ENCODE results near the gene ERCC4. TPM values are rescaled to one million over a fixed set of nuclear protein-coding genes. Genes with fewer than 3 reads are reported as not detected.

The ERCC4 gene
- polyA plus RNA-seq, 3 donors: 1.8 to 11.8 (median 5.9) TPM

- no peaks in the 10 kb centered on the region for H4K20me1 ChIP-seq (ENCODE audit: insufficient read depth, low read length)
- intact Hi-C loops (cut with micrococcal nuclease): no loop called here
- no peak overlapping the region for H2AFZ ChIP-seq (ENCODE audit: insufficient read depth, low read depth, low read length, poor library complexity, severe bottlenecking)
- no peaks in the 10 kb centered on the region for H3K27me3 ChIP-seq (ENCODE audit: control insufficient read depth in 2 of 2, insufficient read depth in 2 of 2, low read length in 2 of 2)
- no peaks in the 10 kb centered on the region for H3K79me2 ChIP-seq (ENCODE audit: insufficient read depth, low read length)
- TF ChIP-seq CTCF (IDR thresholded peaks at IDR 0.05): no peak
- no peak overlapping the region for H3K4me3 ChIP-seq (replicated peaks in 1 of 3; ENCODE audit: low read depth in 2 of 3, low read length in 3 of 3)
- H3K27me3 Mint-ChIP-seq (ENCODE audit: low read depth in 3 of 3): peaks cover 2 to 10% (median 6%) of the 10 kb centered on the region in 3 donors
- H3K9me3 ChIP-seq (replicated peaks in 1 of 2; ENCODE audit: control insufficient read depth in 1 of 2, insufficient read depth in 1 of 2, low read length in 2 of 2): no peaks in the 10 kb centered on the region
- no peak overlapping the region for H3K4me2 ChIP-seq (replicated peaks; ENCODE audit: extremely low read depth, low read length, poor library complexity, severe bottlenecking)
- H3K27ac ChIP-seq (ENCODE audit: low read depth in 1 of 2, low read length in 2 of 2): no peak overlapping the region
- DNase-seq: no peak
- peaks cover 0 to 3% of the 10 kb centered on the region in 2 donors for H3K4me1 ChIP-seq (ENCODE audit: control insufficient read depth in 1 of 2, insufficient read depth in 2 of 2, low read length in 2 of 2)
- H3K27ac Mint-ChIP-seq: no peak overlapping the region
- no peak overlapping the region for H3K4me3 Mint-ChIP-seq
- H3K36me3 Mint-ChIP-seq: no peaks in the 10 kb centered on the region
- no peak overlapping the region for H3K9ac ChIP-seq (ENCODE audit: insufficient read depth, low read length, poor library complexity, severe bottlenecking)
- H3K36me3 ChIP-seq (replicated peaks in 1 of 2; ENCODE audit: control insufficient read depth in 1 of 2, insufficient read depth in 2 of 2, low read length in 2 of 2): no peaks in the 10 kb centered on the region
- WGBS (ENCODE audit: insufficient coverage): 90% methylated on average over 4 of the region's 11 CpGs
- peaks cover 5% of the 10 kb centered on the region for H3K4me1 Mint-ChIP-seq
- no peaks in the 10 kb centered on the region for H3K9me3 Mint-ChIP-seq
Measured at GRCh38 chr16:13996778-13997288, 76.9 kb downstream of the ERCC4 start.

DNA sequence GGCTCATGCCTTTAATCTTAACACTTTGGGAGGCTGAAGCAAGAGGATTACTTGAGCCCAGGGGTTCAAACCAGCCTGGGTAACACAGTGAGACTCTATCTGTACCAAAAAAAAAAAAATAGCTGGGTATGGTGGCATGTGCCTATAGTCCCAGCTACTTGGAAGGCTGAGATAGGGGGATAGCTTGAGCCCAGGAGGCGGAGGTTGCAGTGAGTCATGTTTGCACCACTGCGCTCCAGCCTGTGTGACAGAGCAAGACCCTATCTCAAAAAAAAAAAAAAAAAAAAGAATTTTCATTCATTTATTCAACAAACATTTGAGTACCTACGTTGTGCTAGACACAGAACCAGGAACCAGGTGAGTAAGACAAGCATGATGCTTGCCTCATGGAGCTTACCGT, 77.6 kb downstream of the ERCC4 start:
- Histone ChIP-seq H4K20me1 (ENCODE audit: insufficient read depth, low read length) (no peaks in the 10 kb centered on the region), H3K79me2 (ENCODE audit: insufficient read depth, low read length) (no peaks in the 10 kb centered on the region), H3K36me3 (replicated peaks in 1 of 2; ENCODE audit: control insufficient read depth in 1 of 2, insufficient read depth in 2 of 2, low read length in 2 of 2) (no peaks in the 10 kb centered on the region), H3K4me2 (replicated peaks; ENCODE audit: extremely low read depth, low read length, poor library complexity, severe bottlenecking) (no peak overlapping the region), H3K4me3 (replicated peaks in 1 of 3; ENCODE audit: low read depth in 2 of 3, low read length in 3 of 3) (no peak overlapping the region), H2AFZ (ENCODE audit: insufficient read depth, low read depth, low read length, poor library complexity, severe bottlenecking) (no peak overlapping the region), H3K4me1 (ENCODE audit: control insufficient read depth in 1 of 2, insufficient read depth in 2 of 2, low read length in 2 of 2) (peaks cover under 1 to 8% of the 10 kb centered on the region in 2 donors), H3K9ac (ENCODE audit: insufficient read depth, low read length, poor library complexity, severe bottlenecking) (no peak overlapping the region), H3K27ac (ENCODE audit: low read depth in 1 of 2, low read length in 2 of 2) (no peak overlapping the region), H3K9me3 (replicated peaks in 1 of 2; ENCODE audit: control insufficient read depth in 1 of 2, insufficient read depth in 1 of 2, low read length in 2 of 2) (no peaks in the 10 kb centered on the region), H3K27me3 (ENCODE audit: control insufficient read depth in 2 of 2, insufficient read depth in 2 of 2, low read length in 2 of 2) (no peaks in the 10 kb centered on the region)
- intact Hi-C loops (cut with micrococcal nuclease): no loop called here
- Mint-ChIP-seq H3K9me3 (no peaks in the 10 kb centered on the region), H3K4me3 (no peak overlapping the region), H3K27ac (no peak overlapping the region), H3K27me3 (ENCODE audit: low read depth in 3 of 3) (peaks cover 5 to 12% (median 6%) of the 10 kb centered on the region in 3 donors), H3K36me3 (no peaks in the 10 kb centered on the region), H3K4me1 (peaks cover 10% of the 10 kb centered on the region)
- no peak for TF ChIP-seq CTCF (IDR thresholded peaks at IDR 0.05)
- WGBS (ENCODE audit: insufficient coverage): no CpG with 5 or more reads among the region's 4 CpGs
- no peak for DNase-seq
